Suprapubic skin (tissue), 4 donors: ENCODE measurements around the gene TMEM163.

Source experiments
- EP300 ChIP-seq: sonication (generic); formaldehyde crosslinking; IDR thresholded peaks from one replicate; pipeline ENCODE4 v1.6.1; 2017; ENCODE audit warnings: antibody characterized with exemption
- POLR2A ChIP-seq, 2 donors: fragments of 450-650 bp; IDR thresholded peaks; one replicate each; pipeline ENCODE4 v1.6.1; 2017; ENCODE audit warnings: antibody characterized with exemption in 2 of 2, mild to moderate bottlenecking in 2 of 2, moderate library complexity in 2 of 2
- POLR2AphosphoS5 ChIP-seq, 3 donors: sonication (generic); formaldehyde crosslinking; IDR thresholded peaks; one replicate each; pipeline ENCODE4 v1.6.1; 2017; ENCODE audit warnings: antibody characterized with exemption in 3 of 3
- TF ChIP-seq, protein P1 (sequence below), 2 donors: fragments of 200-600 bp in 1 of 2; fragments of 450-650 bp in 1 of 2; sonication (generic) in 1 of 2; IDR thresholded peaks; one replicate each; pipeline ENCODE4 v1.5.1; 2016 to 2019; ENCODE audit warnings: antibody characterized with exemption in 2 of 2, mild to moderate bottlenecking in 1 of 2, moderate library complexity in 1 of 2

DNA sequence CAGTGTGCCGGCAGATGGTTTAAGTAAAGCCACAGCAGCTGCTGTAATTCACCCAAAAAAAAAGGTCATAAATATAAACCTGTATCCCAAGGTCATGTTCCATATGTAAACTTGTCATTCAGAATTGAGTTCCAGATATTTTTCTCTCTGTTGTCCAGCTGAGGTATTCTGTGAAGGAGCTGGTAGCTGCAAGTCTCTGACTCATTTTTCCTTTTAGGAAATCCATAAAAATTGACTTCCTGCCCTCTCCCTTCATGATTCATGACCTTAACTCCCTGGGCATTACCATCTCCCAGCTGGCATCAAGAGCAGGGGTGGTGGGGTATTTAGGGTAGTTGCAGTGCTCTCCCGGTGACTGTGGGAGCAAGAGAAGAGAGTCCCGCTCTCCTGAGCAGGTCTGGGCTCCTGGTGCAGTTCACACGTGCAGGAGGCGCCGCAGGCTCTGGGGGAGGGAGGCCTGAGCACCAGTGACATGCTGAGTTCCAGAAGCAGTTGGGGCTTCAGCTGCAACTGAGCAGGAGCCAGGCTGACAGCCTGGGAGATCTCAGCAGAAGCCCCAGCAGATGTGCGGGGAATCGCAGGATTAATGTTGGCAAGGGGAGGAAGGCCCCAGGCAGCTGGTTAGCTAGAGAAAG is 272.3 kb downstream of the TMEM163 start:
- no peak for TF ChIP-seq POLR2A (IDR thresholded peaks at IDR 0.05)
- TF ChIP-seq, protein P1, sequence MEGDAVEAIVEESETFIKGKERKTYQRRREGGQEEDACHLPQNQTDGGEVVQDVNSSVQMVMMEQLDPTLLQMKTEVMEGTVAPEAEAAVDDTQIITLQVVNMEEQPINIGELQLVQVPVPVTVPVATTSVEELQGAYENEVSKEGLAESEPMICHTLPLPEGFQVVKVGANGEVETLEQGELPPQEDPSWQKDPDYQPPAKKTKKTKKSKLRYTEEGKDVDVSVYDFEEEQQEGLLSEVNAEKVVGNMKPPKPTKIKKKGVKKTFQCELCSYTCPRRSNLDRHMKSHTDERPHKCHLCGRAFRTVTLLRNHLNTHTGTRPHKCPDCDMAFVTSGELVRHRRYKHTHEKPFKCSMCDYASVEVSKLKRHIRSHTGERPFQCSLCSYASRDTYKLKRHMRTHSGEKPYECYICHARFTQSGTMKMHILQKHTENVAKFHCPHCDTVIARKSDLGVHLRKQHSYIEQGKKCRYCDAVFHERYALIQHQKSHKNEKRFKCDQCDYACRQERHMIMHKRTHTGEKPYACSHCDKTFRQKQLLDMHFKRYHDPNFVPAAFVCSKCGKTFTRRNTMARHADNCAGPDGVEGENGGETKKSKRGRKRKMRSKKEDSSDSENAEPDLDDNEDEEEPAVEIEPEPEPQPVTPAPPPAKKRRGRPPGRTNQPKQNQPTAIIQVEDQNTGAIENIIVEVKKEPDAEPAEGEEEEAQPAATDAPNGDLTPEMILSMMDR (IDR thresholded peaks at IDR 0.05): no peak
- TF ChIP-seq POLR2AphosphoS5 (IDR thresholded peaks at IDR 0.05): no peak
- no peak for TF ChIP-seq EP300
